ENCODE results near the gene VPS45. TPM values are rescaled to one million over a fixed set of nuclear protein-coding genes. Genes with fewer than 3 reads are reported as not detected.

The VPS45 gene
- total RNA-seq, 2 experiments from 2014 or later, result 19.4 to 22.8 TPM

DNA sequence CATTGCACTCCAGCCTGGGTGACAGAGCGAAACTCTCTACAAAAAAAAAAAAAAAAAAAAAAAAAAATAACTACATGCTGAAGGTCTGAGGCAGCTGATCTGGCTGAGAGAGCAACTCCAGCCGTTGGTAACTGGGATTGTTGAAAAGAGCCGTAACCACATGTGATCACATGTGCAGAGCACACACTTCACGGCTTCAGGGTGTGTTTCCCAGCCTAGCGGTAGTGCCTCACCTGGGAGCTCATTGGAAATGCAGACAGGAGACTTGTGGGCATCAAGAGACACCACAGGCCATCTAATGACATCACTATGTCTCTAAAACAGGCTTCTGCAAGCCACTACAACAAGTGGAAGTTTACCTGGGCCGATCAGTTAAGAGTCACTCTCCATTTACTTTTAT, 45.2 kb upstream of the VPS45 start:
- no peak for DNase-seq
- TF ChIP-seq, protein P1, sequence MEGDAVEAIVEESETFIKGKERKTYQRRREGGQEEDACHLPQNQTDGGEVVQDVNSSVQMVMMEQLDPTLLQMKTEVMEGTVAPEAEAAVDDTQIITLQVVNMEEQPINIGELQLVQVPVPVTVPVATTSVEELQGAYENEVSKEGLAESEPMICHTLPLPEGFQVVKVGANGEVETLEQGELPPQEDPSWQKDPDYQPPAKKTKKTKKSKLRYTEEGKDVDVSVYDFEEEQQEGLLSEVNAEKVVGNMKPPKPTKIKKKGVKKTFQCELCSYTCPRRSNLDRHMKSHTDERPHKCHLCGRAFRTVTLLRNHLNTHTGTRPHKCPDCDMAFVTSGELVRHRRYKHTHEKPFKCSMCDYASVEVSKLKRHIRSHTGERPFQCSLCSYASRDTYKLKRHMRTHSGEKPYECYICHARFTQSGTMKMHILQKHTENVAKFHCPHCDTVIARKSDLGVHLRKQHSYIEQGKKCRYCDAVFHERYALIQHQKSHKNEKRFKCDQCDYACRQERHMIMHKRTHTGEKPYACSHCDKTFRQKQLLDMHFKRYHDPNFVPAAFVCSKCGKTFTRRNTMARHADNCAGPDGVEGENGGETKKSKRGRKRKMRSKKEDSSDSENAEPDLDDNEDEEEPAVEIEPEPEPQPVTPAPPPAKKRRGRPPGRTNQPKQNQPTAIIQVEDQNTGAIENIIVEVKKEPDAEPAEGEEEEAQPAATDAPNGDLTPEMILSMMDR (IDR thresholded peaks at IDR 0.05), result no peak
- Mint-ChIP-seq H3K4me3 (no peak overlapping the region), H3K36me3 (ENCODE audit: low read depth) (no peaks in the 10 kb centered on the region), H3K9me3 (no peaks in the 10 kb centered on the region), H3K27ac (no peak overlapping the region), H3K4me1 (ENCODE audit: low read depth) (no peaks in the 10 kb centered on the region), H3K27me3 (peaks cover 7% of the 10 kb centered on the region)
- ChIA-PET POLR2A (interaction anchor here (1.2 kb wide), 1 partner anchor 13 kb away, joined by 3 read pairs; no protein-coding TSS in a partner anchor), CTCF (interaction anchor here (1.7 kb wide), 1 partner anchor 165 kb away, joined by 4 read pairs; no protein-coding TSS in a partner anchor)
- ATAC-seq, result no peak
- intact Hi-C loops (cut with micrococcal nuclease), result no loop called here

DNA sequence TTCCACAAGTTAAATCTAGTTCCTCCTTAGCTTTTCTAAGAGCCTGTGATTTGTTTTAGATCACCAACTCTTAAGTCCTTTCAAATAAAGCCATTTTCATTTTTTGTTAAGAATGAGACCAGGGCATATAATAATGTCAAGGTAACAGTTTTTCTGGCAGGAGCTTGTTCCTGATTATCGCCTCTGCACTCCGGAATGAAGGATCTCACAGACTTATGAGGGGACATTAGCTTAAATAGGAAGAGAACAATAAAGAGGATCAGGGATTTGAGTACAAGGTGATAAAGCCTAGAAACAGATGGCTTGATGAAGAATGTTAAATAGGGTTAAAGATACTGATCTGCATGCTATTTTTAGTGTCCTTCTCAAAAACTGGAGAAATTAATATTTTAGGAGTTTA, 43.4 kb upstream of the VPS45 start:
- no peak overlapping the region for H3K27ac Mint-ChIP-seq
- H3K4me1 Mint-ChIP-seq (ENCODE audit: low read depth), result no peaks in the 10 kb centered on the region
- H3K36me3 Mint-ChIP-seq (ENCODE audit: low read depth), result no peaks in the 10 kb centered on the region
- H3K27me3 Mint-ChIP-seq, result peaks cover 7% of the 10 kb centered on the region
- TF ChIP-seq, protein P1 (IDR thresholded peaks at IDR 0.05), result no peak
- H3K4me3 Mint-ChIP-seq, result no peak overlapping the region
- ChIA-PET CTCF (interaction anchor here (0.9 to 1.7 kb wide), 5 partner anchors 11 to 163 kb away, joined by 3 to 5 read pairs (median 3); no protein-coding TSS in a partner anchor), POLR2A (no interaction called here)
- DNase-seq (no peak), ATAC-seq (no peak)
- intact Hi-C loops (cut with micrococcal nuclease), result no loop called here
- no peaks in the 10 kb centered on the region for H3K9me3 Mint-ChIP-seq

DNA sequence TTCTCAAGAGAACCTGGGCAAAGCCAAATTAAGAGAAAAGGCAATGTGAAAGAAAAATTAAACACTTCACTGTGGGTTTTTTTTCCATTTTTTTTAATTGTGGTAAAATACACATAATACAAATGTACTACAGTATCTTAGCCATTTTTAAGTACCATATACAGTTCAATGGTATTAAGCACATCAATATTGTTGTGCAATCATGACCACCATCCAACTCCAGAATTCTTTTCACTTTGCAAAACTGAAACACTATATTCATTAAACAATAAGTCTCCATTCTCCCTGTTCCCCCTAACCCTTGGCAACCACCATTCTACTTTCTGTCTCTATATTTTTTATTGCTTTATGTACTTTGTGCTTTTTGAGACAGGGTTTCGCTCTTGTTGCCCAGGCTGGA, 39.3 kb upstream of the VPS45 start:
- ChIA-PET POLR2A (interaction anchor here (0.6 kb wide), 1 partner anchor 127 kb away, joined by 3 read pairs; no protein-coding TSS in a partner anchor), CTCF (interaction anchor here (1.0 kb wide), 1 partner anchor 17 kb away, joined by 3 read pairs; no protein-coding TSS in a partner anchor)
- ATAC-seq (no peak), DNase-seq (no peak)
- peaks cover 7% of the 10 kb centered on the region for H3K27me3 Mint-ChIP-seq
- H3K36me3 Mint-ChIP-seq (ENCODE audit: low read depth), result no peaks in the 10 kb centered on the region
- no peak overlapping the region for H3K27ac Mint-ChIP-seq
- TF ChIP-seq, protein P1 (IDR thresholded peaks at IDR 0.05), result no peak
- H3K4me1 Mint-ChIP-seq (ENCODE audit: low read depth), result no peaks in the 10 kb centered on the region
- no peak overlapping the region for H3K4me3 Mint-ChIP-seq
- intact Hi-C loops (cut with micrococcal nuclease), result no loop called here
- no peaks in the 10 kb centered on the region for H3K9me3 Mint-ChIP-seq

DNA sequence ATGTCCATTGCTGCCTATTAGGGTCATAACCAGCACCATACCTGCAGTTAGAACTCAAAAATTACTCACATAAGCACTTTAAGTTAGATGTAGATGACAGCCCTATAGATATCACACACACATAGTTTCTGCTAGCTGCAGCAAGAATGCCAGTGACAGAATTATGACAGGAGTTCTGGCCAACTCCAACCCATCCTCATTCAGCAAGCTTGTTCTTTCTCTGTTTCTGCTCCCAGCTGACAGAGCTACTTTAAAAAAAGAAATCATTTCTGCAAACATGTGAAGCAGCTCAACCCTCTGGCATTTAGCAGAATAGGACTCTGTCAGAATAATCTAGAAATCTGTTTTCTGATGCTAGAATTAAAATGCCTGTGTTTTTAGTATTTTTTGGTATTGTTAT, 33.2 kb upstream of the VPS45 start:
- no peaks in the 10 kb centered on the region for H3K36me3 Mint-ChIP-seq (ENCODE audit: low read depth)
- no peak overlapping the region for H3K4me3 Mint-ChIP-seq
- no peak overlapping the region for H3K27ac Mint-ChIP-seq
- TF ChIP-seq, protein P1 (IDR thresholded peaks at IDR 0.05), result no peak
- no peaks in the 10 kb centered on the region for H3K9me3 Mint-ChIP-seq
- intact Hi-C loops (cut with micrococcal nuclease), result no loop called here
- ChIA-PET CTCF (interaction anchor here (1.0 to 1.2 kb wide), 2 partner anchors 23 to 73 kb away, joined by 3 to 6 read pairs; no protein-coding TSS in a partner anchor), POLR2A (no interaction called here)
- H3K27me3 Mint-ChIP-seq, result no peaks in the 10 kb centered on the region
- H3K4me1 Mint-ChIP-seq (ENCODE audit: low read depth), result no peaks in the 10 kb centered on the region
- DNase-seq (no peak), ATAC-seq (no peak)

DNA sequence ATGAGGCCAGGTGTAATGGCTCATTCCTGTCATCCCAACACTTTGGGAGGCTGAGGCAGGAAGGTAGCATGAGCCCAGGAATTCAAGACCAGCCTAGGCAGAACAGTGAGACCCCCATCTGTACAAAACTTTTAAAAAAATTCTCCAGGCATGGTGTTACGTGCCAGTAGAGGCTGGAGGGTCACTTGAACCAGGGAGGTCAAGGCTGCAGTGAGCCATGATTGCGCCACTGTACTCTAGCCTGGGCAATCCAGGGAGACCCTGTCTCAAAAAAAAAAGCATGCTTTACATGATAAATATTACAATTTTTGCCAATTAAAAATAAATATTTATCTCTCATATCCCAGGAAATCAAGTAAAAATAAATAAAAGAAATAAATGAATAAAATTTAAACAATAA, 17.6 kb upstream of the VPS45 start:
- POLR2A ChIA-PET, result interaction anchor here (0.7 kb wide), 1 partner anchor 105 kb away, joined by 3 read pairs; no protein-coding TSS in a partner anchor
- no peak overlapping the region for H3K4me3 Mint-ChIP-seq
- no peak for ATAC-seq

More for the DNA sequence above, 17.6 kb upstream of the VPS45 start:
- CTCF ChIA-PET, result interaction anchor here (0.6 to 2.9 kb wide), 10 partner anchors 23 to 137 kb away, joined by 3 to 9 read pairs (median 5); no protein-coding TSS in a partner anchor
- H3K27ac Mint-ChIP-seq, result no peak overlapping the region
- DNase-seq, result no peak
- TF ChIP-seq, protein P1 (IDR thresholded peaks at IDR 0.05), result no peak
- H3K9me3 Mint-ChIP-seq, result no peaks in the 10 kb centered on the region
- no peaks in the 10 kb centered on the region for H3K36me3 Mint-ChIP-seq (ENCODE audit: low read depth)
- peaks cover 3% of the 10 kb centered on the region for H3K4me1 Mint-ChIP-seq (ENCODE audit: low read depth)
- intact Hi-C loops (cut with micrococcal nuclease), result loop anchor here (1.0 kb wide), 1 partner anchor 88 kb away; no protein-coding TSS in a partner anchor
- peaks cover 5% of the 10 kb centered on the region for H3K27me3 Mint-ChIP-seq
